HUES6 (cell line): Measurements from ENCODE around the gene KSR2.
"Not testable (repeated sequence)": the region's sequence is repeated elsewhere in the genome, so short reads cannot be mapped to it uniquely, and the experiment has no call there.

Experiments used
- H3K27ac ChIP-seq: 2 replicates; pipeline ENCODE4 v1.7.0; 2013; ENCODE audit warnings: low read depth, mild to moderate bottlenecking, low read length, inconsistent platforms
- H3K27me3 ChIP-seq: 2 replicates; pipeline ENCODE4 v1.6.1; 2013; ENCODE audit warnings: low read length; ENCODE audit not compliant: control insufficient read depth, insufficient read depth
- H3K36me3 ChIP-seq: 2 replicates; pipeline ENCODE4 v1.6.1; 2013; ENCODE audit warnings: low read length; ENCODE audit not compliant: control insufficient read depth, insufficient read depth
- H3K4me1 ChIP-seq: 2 replicates; pipeline ENCODE4 v1.6.1; 2013; ENCODE audit warnings: low read length; ENCODE audit not compliant: control insufficient read depth, insufficient read depth
- H3K4me3 ChIP-seq: 2 replicates; pipeline ENCODE4 v1.5.1; 2013; ENCODE audit warnings: low read depth, low read length
- H3K9ac ChIP-seq: one replicate; pipeline ENCODE4 v1.6.1; 2013; ENCODE audit warnings: mild to moderate bottlenecking, low read length
- H3K9me3 ChIP-seq: 2 replicates; pipeline ENCODE4 v1.6.1; 2013; ENCODE audit warnings: low read depth, low read length; ENCODE audit not compliant: control insufficient read depth, insufficient read depth

KSR2 gene

DNA sequence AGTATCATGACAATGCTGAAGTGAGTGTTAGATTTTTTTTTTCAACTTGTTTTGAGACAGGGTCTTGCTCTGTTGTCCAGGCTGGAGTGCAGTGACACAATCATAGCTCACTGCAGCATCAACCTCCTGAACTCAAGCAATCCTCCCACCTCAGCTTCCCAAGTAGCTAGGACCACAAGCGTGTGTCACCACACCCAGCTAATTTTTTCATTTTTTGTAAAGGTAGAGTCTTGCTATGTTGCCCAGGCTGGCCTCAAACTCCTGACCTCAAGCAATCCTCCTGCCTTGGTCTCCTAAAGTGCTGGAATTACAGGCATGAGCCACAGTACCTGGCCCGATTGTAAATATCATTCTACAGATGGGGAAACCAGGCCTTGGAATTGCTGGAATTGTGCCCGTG lies 94.6 kb downstream of the KSR2 start:
- H3K9ac ChIP-seq, H3K4me3 ChIP-seq, H3K4me1 ChIP-seq, H3K9me3 ChIP-seq, H3K27me3 ChIP-seq, H3K36me3 ChIP-seq, H3K27ac ChIP-seq: not testable (repeated sequence)

DNA sequence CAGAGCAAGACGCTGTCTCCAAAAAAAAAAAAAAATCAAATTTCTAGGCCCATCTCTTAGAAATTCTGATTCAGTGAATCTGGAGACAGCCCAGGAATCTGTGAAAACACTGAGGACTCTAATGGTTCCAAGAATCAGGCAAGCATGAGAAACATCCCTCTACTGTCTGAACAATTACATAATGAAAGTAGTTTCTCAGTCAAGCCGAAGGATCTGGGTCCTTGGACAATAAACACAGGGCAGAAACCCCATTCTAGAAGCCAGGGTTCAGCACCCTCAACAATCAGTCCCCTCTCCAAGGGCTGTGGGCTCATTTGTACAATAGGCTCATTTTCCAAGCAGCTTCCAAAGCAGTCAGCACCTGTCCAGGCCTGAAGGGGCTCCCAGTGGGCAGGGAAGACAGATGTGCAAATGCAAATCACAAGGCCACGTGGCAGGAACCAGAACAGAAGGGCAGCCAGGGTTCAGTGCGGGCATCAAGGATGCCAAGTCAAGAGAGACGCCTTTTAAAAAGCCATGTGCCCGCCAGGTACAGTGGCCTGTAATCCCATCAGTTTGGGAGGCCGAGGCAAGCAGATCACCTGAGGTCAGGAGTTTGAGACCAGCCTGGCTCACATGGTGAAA lies 96.1 kb downstream of the KSR2 start:
- Histone ChIP-seq H3K9me3 (0 out of 2 replicates have a peak, but pooled peaks cover under 1% of the 10 kb centered on the region), H3K27me3 (no peaks in the 10 kb centered on the region; the same call in 1 of the 2 replicates), H3K36me3 (no peaks in the 10 kb centered on the region), H3K4me3 (no peak overlapping the region), H3K4me1 (peaks cover 6% of the 10 kb centered on the region; the same call in 1 of the 2 replicates), H3K27ac (no peak overlapping the region), H3K9ac (no peak overlapping the region)

DNA sequence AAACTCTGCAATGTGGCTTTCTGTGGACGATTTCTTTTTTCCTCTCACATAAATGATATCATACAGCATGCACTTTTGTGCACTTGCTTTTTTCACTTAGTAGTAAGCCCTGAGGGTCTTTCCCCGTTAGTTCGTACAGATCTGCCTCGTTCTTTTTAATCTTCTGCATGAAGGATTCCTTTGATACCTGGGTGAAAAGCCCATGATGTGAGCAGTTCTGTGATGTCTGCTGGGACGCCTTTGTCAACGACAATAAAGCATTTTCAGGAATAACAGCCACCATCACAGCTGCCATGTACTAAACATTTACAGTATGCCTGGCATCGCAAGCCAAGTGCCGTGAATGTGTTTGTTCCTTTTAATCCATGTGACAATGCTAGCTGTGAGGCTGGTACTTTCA lies 99.2 kb downstream of the KSR2 start:
- no peaks in the 10 kb centered on the region for H3K36me3 ChIP-seq
- H3K27ac ChIP-seq: no peak overlapping the region
- H3K27me3 ChIP-seq: no peaks in the 10 kb centered on the region
- H3K4me1 ChIP-seq: no peaks in the 10 kb centered on the region
- no peak overlapping the region for H3K4me3 ChIP-seq
- no peak overlapping the region for H3K9ac ChIP-seq
- 0 out of 2 replicates have a peak, but pooled peaks cover 4% of the 10 kb centered on the region for H3K9me3 ChIP-seq

DNA sequence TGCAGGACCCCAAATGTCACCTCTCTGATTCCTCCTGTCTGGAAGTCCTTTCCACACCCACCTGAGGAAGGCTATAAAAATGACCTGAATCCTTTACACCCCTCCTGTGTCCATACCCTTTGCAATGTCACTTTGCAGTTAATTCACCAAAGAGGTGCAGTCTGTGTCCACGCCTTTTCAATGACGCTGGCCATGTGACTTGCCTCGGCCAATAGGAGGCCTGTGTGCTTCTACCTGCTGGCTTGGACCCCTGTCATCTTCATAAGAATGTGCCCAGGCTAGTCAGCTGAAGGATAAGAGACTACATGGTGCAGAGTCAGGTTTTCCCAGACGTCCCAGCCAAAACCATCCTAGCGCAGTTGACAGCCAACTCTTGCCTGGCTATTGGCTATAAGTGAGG lies 101.4 kb downstream of the KSR2 start:
- Histone ChIP-seq H3K4me1 (no peaks in the 10 kb centered on the region), H3K27ac (no peak overlapping the region), H3K27me3 (no peaks in the 10 kb centered on the region), H3K4me3 (no peak overlapping the region), H3K9ac (no peak overlapping the region), H3K9me3 (peaks cover 16% of the 10 kb centered on the region), H3K36me3 (no peaks in the 10 kb centered on the region)

DNA sequence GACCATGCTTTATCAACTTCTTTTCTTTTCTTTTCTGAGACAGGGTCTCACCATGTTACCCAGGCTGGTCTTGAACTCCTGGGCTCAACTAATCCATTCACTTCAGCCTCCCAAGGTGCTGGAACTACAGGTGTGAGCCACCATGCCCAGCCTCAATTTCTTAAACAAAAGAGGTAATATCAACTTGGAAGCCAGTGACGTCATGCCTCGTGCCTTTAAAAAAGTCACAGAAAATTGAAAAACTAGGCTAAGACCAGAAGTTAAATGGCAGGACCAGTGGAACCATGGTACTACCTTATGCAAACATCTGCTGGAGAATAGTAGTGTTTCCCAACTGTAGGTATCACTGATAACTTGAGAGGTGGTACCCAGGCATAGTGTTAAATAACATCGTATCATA lies 103.3 kb downstream of the KSR2 start:
- no peak overlapping the region for H3K27ac ChIP-seq
- no peak overlapping the region for H3K4me3 ChIP-seq
- H3K9me3 ChIP-seq: peaks cover 16% of the 10 kb centered on the region
- H3K27me3 ChIP-seq: no peaks in the 10 kb centered on the region
- no peaks in the 10 kb centered on the region for H3K4me1 ChIP-seq
- no peak overlapping the region for H3K9ac ChIP-seq
- no peaks in the 10 kb centered on the region for H3K36me3 ChIP-seq

DNA sequence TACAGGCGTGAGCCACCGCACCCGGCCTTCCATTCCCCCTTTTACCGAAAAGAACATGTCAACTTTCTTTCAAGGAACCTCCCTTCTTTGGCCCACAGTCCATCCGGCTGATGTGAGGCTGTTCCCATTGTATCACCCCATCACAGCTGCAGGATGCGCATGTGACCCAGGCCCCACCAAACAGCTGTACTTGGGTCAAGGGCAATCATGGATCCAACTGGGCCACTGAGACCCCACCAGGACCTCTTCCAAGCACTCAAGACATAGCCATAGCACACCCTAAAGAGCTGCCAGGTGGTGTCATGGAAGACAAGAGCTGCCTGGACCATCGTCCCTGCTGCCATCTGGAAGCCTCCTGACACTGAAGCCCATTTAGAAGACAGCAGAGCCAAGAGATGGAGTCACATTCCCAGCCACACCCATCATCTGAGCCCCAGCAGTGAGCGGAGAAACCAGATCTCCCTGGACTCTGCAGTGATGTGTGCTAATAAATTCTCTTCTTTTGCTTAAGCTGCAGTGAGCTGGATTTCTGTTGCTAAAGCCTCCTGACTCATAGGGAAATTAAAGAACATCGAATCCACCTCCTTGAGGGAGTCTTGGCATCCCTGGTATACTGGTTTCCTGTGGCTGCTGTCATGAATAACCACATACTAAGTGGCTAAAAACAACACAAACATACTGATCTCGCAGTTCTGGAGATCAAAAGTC lies 105.6 kb downstream of the KSR2 start:
- peaks cover 16% of the 10 kb centered on the region for H3K9me3 ChIP-seq
- H3K27ac ChIP-seq: no peak overlapping the region
- H3K27me3 ChIP-seq: no peaks in the 10 kb centered on the region
- H3K9ac ChIP-seq: no peak overlapping the region
- no peaks in the 10 kb centered on the region for H3K36me3 ChIP-seq
- H3K4me3 ChIP-seq: no peak overlapping the region
- H3K4me1 ChIP-seq: no peaks in the 10 kb centered on the region

DNA sequence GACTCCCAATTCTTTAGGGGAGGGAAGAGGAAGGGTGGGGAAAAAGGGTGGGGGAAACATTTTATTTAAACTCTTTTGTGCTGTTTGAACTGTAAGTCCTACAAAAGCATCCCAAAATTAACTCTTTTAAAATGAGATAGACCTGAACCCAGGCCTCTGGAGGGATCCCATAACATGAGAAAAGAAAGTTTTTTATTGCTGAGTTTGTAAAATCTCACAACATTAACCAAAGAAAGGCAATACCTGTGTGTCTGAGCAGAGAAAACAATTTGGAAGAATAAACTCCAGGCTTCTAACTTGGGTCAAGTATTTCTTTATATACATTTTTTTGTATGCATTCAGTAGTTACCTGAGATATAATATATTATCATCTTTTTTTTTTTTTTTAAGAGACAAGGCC lies 107.1 kb downstream of the KSR2 start:
- Histone ChIP-seq H3K9ac (no peak overlapping the region), H3K27ac (no peak overlapping the region), H3K4me3 (no peak overlapping the region), H3K9me3 (peaks cover 12% of the 10 kb centered on the region), H3K36me3 (no peaks in the 10 kb centered on the region), H3K27me3 (no peaks in the 10 kb centered on the region), H3K4me1 (no peaks in the 10 kb centered on the region)

DNA sequence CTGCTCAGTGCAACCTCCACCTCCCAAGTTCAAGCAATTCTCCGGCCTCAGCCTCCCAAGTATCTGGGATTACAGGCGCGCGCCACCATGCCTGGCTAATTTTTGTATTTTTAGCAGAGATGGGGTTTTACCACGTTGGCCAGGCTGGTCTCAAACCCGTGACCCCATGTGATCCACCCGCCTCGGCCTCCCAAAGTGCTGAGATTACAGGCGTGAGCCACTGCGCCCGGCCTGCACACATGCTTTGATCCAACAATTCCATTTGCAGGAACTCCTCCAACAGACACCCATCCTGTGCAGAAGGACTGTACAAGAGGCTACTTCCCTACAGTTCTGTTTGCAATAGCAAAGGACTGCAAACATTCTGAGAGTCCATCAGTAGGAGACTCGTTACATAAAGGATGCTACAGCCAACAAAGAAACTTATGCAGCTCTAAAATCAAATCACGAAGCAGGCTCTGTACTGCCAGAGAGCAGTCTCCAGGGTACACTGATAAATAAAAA lies 108.0 kb downstream of the KSR2 start:
- H3K4me3 ChIP-seq, H3K36me3 ChIP-seq, H3K27me3 ChIP-seq, H3K9ac ChIP-seq, H3K4me1 ChIP-seq, H3K27ac ChIP-seq: not testable (repeated sequence)
- H3K9me3 ChIP-seq: peaks cover 12% of the 10 kb centered on the region

DNA sequence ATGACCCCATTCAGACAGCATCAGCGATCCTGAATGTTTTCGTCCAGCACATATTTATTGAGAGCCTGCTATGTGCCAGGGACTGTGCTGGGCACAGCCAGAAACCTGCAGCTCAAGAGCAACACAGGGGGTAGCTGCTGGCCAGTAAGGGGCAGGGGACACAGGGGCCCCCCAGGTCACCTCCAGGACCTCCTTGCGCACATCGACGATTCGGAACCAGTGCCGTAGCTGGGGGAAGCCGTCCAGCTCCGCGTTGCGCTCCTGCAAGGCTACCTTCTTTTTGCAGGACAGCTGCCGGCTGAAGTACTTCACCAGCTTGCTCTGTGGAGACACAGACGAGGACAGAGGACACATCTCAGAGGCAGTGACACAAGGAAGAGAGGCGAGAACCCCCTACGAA lies 108.7 kb downstream of the KSR2 start:
- H3K9me3 ChIP-seq: peaks cover 12% of the 10 kb centered on the region
- no peaks in the 10 kb centered on the region for H3K4me1 ChIP-seq
- H3K9ac ChIP-seq: no peak overlapping the region
- H3K27ac ChIP-seq: no peak overlapping the region
- H3K27me3 ChIP-seq: no peaks in the 10 kb centered on the region
- no peaks in the 10 kb centered on the region for H3K36me3 ChIP-seq
- no peak overlapping the region for H3K4me3 ChIP-seq

DNA sequence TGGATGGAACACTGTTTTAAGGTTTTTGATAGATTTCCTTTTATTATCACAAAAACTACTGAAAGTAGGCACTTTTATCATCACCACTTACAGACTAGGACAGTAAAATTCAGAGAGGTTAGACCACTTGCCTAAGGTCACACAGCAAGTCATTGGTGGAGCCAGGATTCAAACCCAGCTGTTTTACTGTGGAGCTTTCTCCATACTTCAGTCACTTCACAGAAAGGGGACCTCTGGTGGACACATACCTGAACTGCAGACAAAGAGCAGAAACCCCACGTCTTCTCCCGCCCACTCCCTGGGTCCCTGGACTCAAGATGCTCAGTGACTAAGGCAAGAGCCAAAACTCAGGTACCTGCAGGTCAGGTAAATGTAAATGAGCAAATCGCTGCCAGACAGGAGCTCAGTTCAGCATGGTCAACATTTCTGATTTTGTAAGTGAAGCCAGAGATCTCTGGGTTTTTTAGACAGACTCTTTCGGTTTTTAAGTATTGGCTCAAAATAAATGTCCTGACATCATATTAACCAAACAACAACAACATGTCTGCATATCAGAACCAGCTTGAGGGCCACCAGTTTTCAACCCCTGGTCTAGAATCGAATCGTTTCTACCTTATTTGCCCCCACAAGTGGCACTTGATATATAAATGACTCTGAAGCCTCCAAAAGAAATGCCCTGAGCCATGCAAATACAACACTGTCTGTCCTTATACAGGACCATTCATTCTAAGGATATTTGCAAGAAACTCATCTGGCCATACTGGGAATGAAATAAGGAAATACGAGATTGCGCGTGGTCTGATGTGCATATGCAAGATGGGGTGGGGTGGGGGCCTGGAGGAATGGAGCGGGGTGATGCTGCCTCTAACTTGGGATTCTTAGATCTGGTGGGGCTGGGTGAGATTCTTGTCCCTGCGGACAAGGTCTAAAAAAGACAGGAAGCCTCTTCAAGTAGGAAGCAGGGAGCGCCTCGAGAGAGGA lies 110.9 kb downstream of the KSR2 start:
- H3K4me1 ChIP-seq: no peaks in the 10 kb centered on the region
- H3K27me3 ChIP-seq: no peaks in the 10 kb centered on the region
- H3K9ac ChIP-seq: no peak overlapping the region
- H3K27ac ChIP-seq: no peak overlapping the region
- H3K4me3 ChIP-seq: no peak overlapping the region
- 0 out of 2 replicates have a peak, but pooled peaks cover under 1% of the 10 kb centered on the region for H3K9me3 ChIP-seq
- no peaks in the 10 kb centered on the region for H3K36me3 ChIP-seq

DNA sequence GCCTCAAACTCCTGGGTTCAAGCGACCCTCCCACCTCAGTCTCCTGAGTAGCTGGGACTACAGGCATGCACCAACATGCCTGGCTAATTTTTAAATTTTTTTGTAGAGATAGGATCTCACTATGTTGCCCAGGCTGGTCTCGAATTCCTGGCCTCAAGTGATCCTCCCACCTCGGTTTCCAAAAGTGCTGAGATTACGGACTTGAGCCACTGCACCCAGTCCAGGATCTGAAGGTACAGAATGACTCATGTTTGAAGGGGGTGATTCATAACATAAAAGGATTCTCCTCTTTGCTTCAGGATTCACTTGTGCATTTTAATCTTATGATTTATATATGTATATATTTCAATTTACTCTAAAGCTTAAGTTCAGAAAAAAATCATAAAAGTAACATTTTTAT lies 111.7 kb downstream of the KSR2 start:
- H3K9ac ChIP-seq, H3K4me1 ChIP-seq, H3K9me3 ChIP-seq, H3K4me3 ChIP-seq, H3K27me3 ChIP-seq, H3K36me3 ChIP-seq, H3K27ac ChIP-seq: not testable (repeated sequence)
